Measurements from ENCODE around the gene DRAM1. TPM values are rescaled to one million over a fixed set of nuclear protein-coding genes. Genes with fewer than 3 reads are reported as not detected.

The DRAM1 gene
- total and polyA plus RNA-seq, 9 of the 15 experiments (the other 6 are each of a cell fraction or from before 2014, with no cell fraction given), result 1.4 to 4.3 (median 2.7) TPM

- no peak overlapping the region for H3K9ac ChIP-seq (ENCODE audit: insufficient read depth in 1 of 2, low read depth in 2 of 2, low read length in 2 of 2)
- H4K20me1 ChIP-seq (replicated peaks; ENCODE audit: control insufficient read depth, insufficient read depth, low read length), result no peaks in the 10 kb centered on the region
- POLR2A ChIA-PET, result interaction anchor here (0.6 to 1.1 kb wide), 4 partner anchors 13 to 126 kb away, joined by 3 to 4 read pairs (median 3); partner anchors contain the start of gene DRAM1
- intact Hi-C loops (cut with micrococcal nuclease) (no loop called here), in situ Hi-C loops (cut with MboI) (no loop called here)
- no peak overlapping the region for H2AFZ ChIP-seq (ENCODE audit: low read depth, low read length)
- H3K27ac ChIP-seq (ENCODE audit: extremely low read depth, low read depth, low read length), result no peak overlapping the region
- H3K36me3 ChIP-seq (ENCODE audit: control insufficient read depth, insufficient read depth, low read length), result no peaks in the 10 kb centered on the region
- H3K79me2 ChIP-seq (ENCODE audit: control insufficient read depth, insufficient read depth, low read length), result no peaks in the 10 kb centered on the region
- H3K9me1 ChIP-seq (ENCODE audit: control insufficient read depth, insufficient read depth, low read length), result no peaks in the 10 kb centered on the region
- no peak for ATAC-seq
- H3K4me2 ChIP-seq (ENCODE audit: insufficient read depth, low read length), result no peak overlapping the region
- H3K4me1 ChIP-seq (replicated peaks in 1 of 2; ENCODE audit: control insufficient read depth in 2 of 2, insufficient read depth in 2 of 2, low read length in 2 of 2), result no peaks in the 10 kb centered on the region; a peak in 1 of 5 replicates
- BruUV-seq (replicated peaks), result no TSS peak
- no peak overlapping the region for H3K4me3 ChIP-seq
- no peaks in the 10 kb centered on the region for H3K9me3 ChIP-seq (replicated peaks; ENCODE audit: control insufficient read depth, insufficient read depth, low read depth, low read length)
- no peaks in the 10 kb centered on the region for H3K27me3 ChIP-seq (ENCODE audit: control insufficient read depth in 2 of 2, insufficient read depth in 2 of 2, low read length in 2 of 2)
- CTCF ChIA-PET (ENCODE audit: low intra/inter-chr PET ratio), result no interaction called here
- no peak for FAIRE-seq
- DNase-seq (ENCODE audit: extremely low read depth in 1 of 4, low spot score in 3 of 4), result no peak
- TF ChIP-seq ZNF316 (IDR thresholded peaks at IDR 0.05) (peak; percentile 58; the same call in 1 of the 2 replicates), C11orf30 (IDR thresholded peaks at IDR 0.05; ENCODE audit: low read depth) (peak; percentile 10; the same call in 1 of the 2 replicates), GTF2F1 (IDR thresholded peaks at IDR 0.05; ENCODE audit: low read depth, low read length) (no peak)
Measured at GRCh38 chr12:101892794-101893193, 15.4 kb downstream of the DRAM1 start.

DNA sequence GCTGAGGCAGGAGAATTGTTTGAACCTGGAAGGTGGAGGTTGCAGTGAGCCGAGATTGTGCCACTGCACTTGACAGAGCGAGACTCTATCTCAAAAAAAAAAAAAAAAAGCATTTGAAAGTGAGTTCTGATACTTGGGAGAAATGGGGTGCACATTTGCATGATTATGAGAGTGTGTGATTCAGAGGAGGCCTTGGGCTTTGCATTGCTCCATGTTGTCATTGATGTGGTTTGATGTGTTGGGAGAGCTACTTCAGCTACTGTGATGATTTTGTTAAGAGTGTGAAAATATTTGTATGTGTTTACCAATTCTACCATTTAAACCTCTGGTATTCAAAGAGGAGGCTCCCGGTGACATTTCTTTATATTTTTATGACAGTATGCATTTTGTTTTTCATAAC, 24.4 kb downstream of the DRAM1 start:
- POLR2A ChIA-PET, result interaction anchor here (2.6 kb wide), 1 partner anchor 10 kb away, joined by 7 read pairs; no protein-coding TSS in a partner anchor

More for the DNA sequence above, 24.4 kb downstream of the DRAM1 start:
- 72% methylated on average over 2 of the region's 3 CpGs for WGBS (ENCODE audit: insufficient coverage, low coverage, missing lambda C conversion rate)
- no peaks in the 10 kb centered on the region for H3K9me1 ChIP-seq (ENCODE audit: control insufficient read depth, insufficient read depth, low read length)
- TF ChIP-seq, protein P1, sequence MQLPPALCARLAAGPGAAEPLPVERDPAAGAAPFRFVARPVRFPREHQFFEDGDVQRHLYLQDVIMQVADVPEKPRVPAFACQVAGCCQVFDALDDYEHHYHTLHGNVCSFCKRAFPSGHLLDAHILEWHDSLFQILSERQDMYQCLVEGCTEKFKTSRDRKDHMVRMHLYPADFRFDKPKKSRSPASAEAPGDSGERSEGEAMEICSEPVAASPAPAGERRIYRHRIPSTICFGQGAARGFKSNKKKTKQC (CRISPR knock-in tag; IDR thresholded peaks at IDR 0.05), result no peak
- TF ChIP-seq ZNF79 (CRISPR knock-in tag; IDR thresholded peaks at IDR 0.05; ENCODE audit: low read depth), result no peak
- TF ChIP-seq SMARCA4 (IDR thresholded peaks at IDR 0.05), result no peak
- TF ChIP-seq ZBTB34 (CRISPR knock-in tag; IDR thresholded peaks at IDR 0.05), result no peak
- H4K20me1 ChIP-seq (replicated peaks; ENCODE audit: control insufficient read depth, insufficient read depth, low read length), result no peaks in the 10 kb centered on the region
- ATAC-seq (no peak), FAIRE-seq (no peak), DNase-seq (ENCODE audit: extremely low read depth in 1 of 4, low spot score in 3 of 4) (no peak)
- CTCF ChIA-PET (ENCODE audit: low intra/inter-chr PET ratio), result no interaction called here
- intact Hi-C loops (cut with micrococcal nuclease), result no loop called here
- H3K4me1 ChIP-seq (replicated peaks in 1 of 2; ENCODE audit: control insufficient read depth in 2 of 2, insufficient read depth in 2 of 2, low read length in 2 of 2), result no peaks in the 10 kb centered on the region; a peak in 1 of 5 replicates
- no peak overlapping the region for H3K27ac ChIP-seq (ENCODE audit: extremely low read depth, low read depth, low read length)
- no TSS peak for BruUV-seq (replicated peaks)
- no peak overlapping the region for H3K4me3 ChIP-seq
- H3K9ac ChIP-seq (ENCODE audit: insufficient read depth in 1 of 2, low read depth in 2 of 2, low read length in 2 of 2), result no peak overlapping the region
- no peaks in the 10 kb centered on the region for H3K36me3 ChIP-seq (ENCODE audit: control insufficient read depth, insufficient read depth, low read length)
- no peak overlapping the region for H2AFZ ChIP-seq (ENCODE audit: low read depth, low read length)
- H3K9me3 ChIP-seq (replicated peaks; ENCODE audit: control insufficient read depth, insufficient read depth, low read depth, low read length), result no peaks in the 10 kb centered on the region
- no peaks in the 10 kb centered on the region for H3K79me2 ChIP-seq (ENCODE audit: control insufficient read depth, insufficient read depth, low read length)
- in situ Hi-C loops (cut with MboI), result no loop called here
- H3K27me3 ChIP-seq (ENCODE audit: control insufficient read depth in 2 of 2, insufficient read depth in 2 of 2, low read length in 2 of 2), result no peaks in the 10 kb centered on the region
- no peak overlapping the region for H3K4me2 ChIP-seq (ENCODE audit: insufficient read depth, low read length)

All from K562 (cell line).